Muscle layer of duodenum (tissue), 2 donors: Measurements from ENCODE around the gene GBA2.

Source experiments
- H3K27ac ChIP-seq: one replicate; pipeline ENCODE4 v1.7.0; 2013; ENCODE audit warnings: mild to moderate bottlenecking, low read length
- H3K27me3 ChIP-seq: one replicate; pipeline ENCODE4 v1.7.0; 2013; ENCODE audit warnings: low read depth, mild to moderate bottlenecking, control low read depth, low read length
- H3K36me3 ChIP-seq, 2 donors: one replicate each; pipeline ENCODE4 v1.7.0; 2013; ENCODE audit warnings: low read length in 2 of 2, control low read depth in 1 of 2, mild to moderate bottlenecking in 1 of 2; ENCODE audit not compliant: insufficient read depth in 2 of 2, control insufficient read depth in 1 of 2
- H3K4me1 ChIP-seq, 2 donors: one replicate each; pipeline ENCODE4 v1.7.0; 2013; ENCODE audit warnings: low read length in 2 of 2, mild to moderate bottlenecking in 2 of 2, control low read depth in 1 of 2, moderate library complexity in 1 of 2; ENCODE audit not compliant: insufficient read depth in 2 of 2, control insufficient read depth in 1 of 2
- H3K4me3 ChIP-seq, 2 donors: one replicate each; pipeline ENCODE4 v1.7.0; 2013; ENCODE audit warnings: low read length in 2 of 2, low read depth in 1 of 2, mild to moderate bottlenecking in 1 of 2
- H3K9me3 ChIP-seq, 2 donors: one replicate each; pipeline ENCODE4 v1.7.0; 2013; ENCODE audit warnings: low read length in 2 of 2, control low read depth in 1 of 2, mild to moderate bottlenecking in 1 of 2; ENCODE audit not compliant: control insufficient read depth in 1 of 2
- donor health status: healthy.

The GBA2 gene

GRCh38 chr9:35763181-35763580, 14.2 kb upstream of the GBA2 start:
- no peak overlapping the region for H3K4me3 ChIP-seq
- H3K9me3 ChIP-seq = no peaks in the 10 kb centered on the region
- H3K27ac ChIP-seq = no peak overlapping the region
- H3K4me1 ChIP-seq = peaks cover 0 to 2% of the 10 kb centered on the region in 2 donors
- H3K27me3 ChIP-seq = no peaks in the 10 kb centered on the region
- H3K36me3 ChIP-seq = no peaks in the 10 kb centered on the region

- no peaks in the 10 kb centered on the region for H3K36me3 ChIP-seq
- no peaks in the 10 kb centered on the region for H3K27me3 ChIP-seq
- no peak overlapping the region for H3K27ac ChIP-seq
- H3K9me3 ChIP-seq = no peaks in the 10 kb centered on the region
- H3K4me3 ChIP-seq = no peak overlapping the region
- peaks cover 5 to 13% of the 10 kb centered on the region in 2 donors for H3K4me1 ChIP-seq
Measured at GRCh38 chr9:35760651-35761050, 11.6 kb upstream of the GBA2 start.

- Histone ChIP-seq H3K27me3 (no peaks in the 10 kb centered on the region), H3K4me3 (no peak overlapping the region), H3K27ac (no peak overlapping the region), H3K9me3 (no peaks in the 10 kb centered on the region), H3K36me3 (no peaks in the 10 kb centered on the region), H3K4me1 (peaks cover 5 to 13% of the 10 kb centered on the region in 2 donors)
Measured at GRCh38 chr9:35759795-35760194, 10.8 kb upstream of the GBA2 start.

- no peaks in the 10 kb centered on the region for H3K27me3 ChIP-seq
- peaks cover 7 to 8% of the 10 kb centered on the region in 2 donors for H3K36me3 ChIP-seq
- peak overlapping the region; percentile 91 for H3K27ac ChIP-seq
- no peak overlapping the region for H3K4me3 ChIP-seq
- no peaks in the 10 kb centered on the region for H3K9me3 ChIP-seq
- peaks cover 5 to 13% of the 10 kb centered on the region in 2 donors for H3K4me1 ChIP-seq
Measured at GRCh38 chr9:35758475-35759050, 9.5 kb upstream of the GBA2 start.

- Histone ChIP-seq H3K27ac (peak overlapping the region; percentile 91), H3K4me3 (peak overlapping the region in 1 of 2 donors; percentile 77), H3K36me3 (peaks cover 14 to 15% of the 10 kb centered on the region in 2 donors), H3K4me1 (peaks cover 5 to 13% of the 10 kb centered on the region in 2 donors), H3K27me3 (no peaks in the 10 kb centered on the region), H3K9me3 (no peaks in the 10 kb centered on the region)
Measured at GRCh38 chr9:35757892-35758275, 8.9 kb upstream of the GBA2 start.

- peaks cover 19 to 21% of the 10 kb centered on the region in 2 donors for H3K36me3 ChIP-seq
- H3K27me3 ChIP-seq = no peaks in the 10 kb centered on the region
- H3K9me3 ChIP-seq = no peaks in the 10 kb centered on the region
- peak overlapping the region; percentile 77 to 81 for H3K4me3 ChIP-seq
- H3K27ac ChIP-seq = peak overlapping the region; percentile 91
- peaks cover 5 to 13% of the 10 kb centered on the region in 2 donors for H3K4me1 ChIP-seq
Measured at GRCh38 chr9:35757226-35757891, 8.3 kb upstream of the GBA2 start.

GRCh38 chr9:35756275-35757225, 7.5 kb upstream of the GBA2 start:
- H3K36me3 ChIP-seq = peaks cover 25 to 29% of the 10 kb centered on the region in 2 donors
- H3K4me3 ChIP-seq = peak overlapping the region; percentile 77 to 81
- peak overlapping the region; percentile 91 for H3K27ac ChIP-seq
- H3K9me3 ChIP-seq = no peaks in the 10 kb centered on the region
- H3K4me1 ChIP-seq = peaks cover 5 to 13% of the 10 kb centered on the region in 2 donors
- no peaks in the 10 kb centered on the region for H3K27me3 ChIP-seq

GRCh38 chr9:35755071-35755470, 6.0 kb upstream of the GBA2 start:
- H3K4me1 ChIP-seq = peaks cover 9 to 18% of the 10 kb centered on the region in 2 donors
- peaks cover 34 to 38% of the 10 kb centered on the region in 2 donors for H3K36me3 ChIP-seq
- no peak overlapping the region for H3K27ac ChIP-seq

GRCh38 chr9:35754264-35754663, 5.2 kb upstream of the GBA2 start, which contains the start of gene MSMP:
Gene MSMP (minus strand): TSS chr9:35754276. CDS start chr9:35754129, 147 bp downstream.
- Histone ChIP-seq H3K27ac (no peak within 1 kb of the TSS), H3K4me3 (no peak within 1 kb of the TSS), H3K9me3 (no peaks in the 10 kb centered on the region), H3K27me3 (no peaks in the 10 kb centered on the region), H3K36me3 (peaks cover 34 to 38% of the 10 kb centered on the region in 2 donors), H3K4me1 (peaks cover 12 to 24% of the 10 kb centered on the region in 2 donors)

More at GRCh38 chr9:35755071-35755470, 6.0 kb upstream of the GBA2 start:
- Histone ChIP-seq H3K27me3 (no peaks in the 10 kb centered on the region), H3K9me3 (no peaks in the 10 kb centered on the region), H3K4me3 (no peak overlapping the region)

- Histone ChIP-seq H3K9me3 (no peaks in the 10 kb centered on the region), H3K36me3 (peaks cover 34 to 38% of the 10 kb centered on the region in 2 donors), H3K4me1 (peaks cover 12 to 24% of the 10 kb centered on the region in 2 donors), H3K27me3 (no peaks in the 10 kb centered on the region), H3K4me3 (no peak overlapping the region), H3K27ac (no peak overlapping the region)
Measured at GRCh38 chr9:35753466-35753865, 4.4 kb upstream of the GBA2 start.

- Histone ChIP-seq H3K9me3 (no peaks in the 10 kb centered on the region), H3K4me3 (peak overlapping the region; percentile 77 to 97), H3K27me3 (no peaks in the 10 kb centered on the region), H3K27ac (peak overlapping the region; percentile 75), H3K4me1 (peaks cover 25 to 39% of the 10 kb centered on the region in 2 donors), H3K36me3 (peaks cover 34 to 38% of the 10 kb centered on the region in 2 donors)
Measured at GRCh38 chr9:35750256-35750531, 1.2 kb upstream of the GBA2 start.
